HG03060 (cell line): ENCODE results near the gene SURF6.
"Not testable (repeated sequence)": the region's sequence is repeated elsewhere in the genome, so short reads cannot be mapped to it uniquely, and the experiment has no call there.

ENCODE experiments used
- ATAC-seq: cut with Tn5 transposase; IDR thresholded peaks from one replicate; pipeline ENCODE4 v1.9.1; 2021; ENCODE audit warnings: low read depth, moderate number of reproducible peaks; ENCODE audit not compliant: unreplicated experiment

The SURF6 gene

GRCh38 chr9:133301253-133302230 lies 34.4 kb downstream of the SURF6 start:
- ATAC-seq: no peak

GRCh38 chr9:133299996-133300395 lies 36.0 kb downstream of the SURF6 start:
- not testable (repeated sequence) for ATAC-seq

DNA sequence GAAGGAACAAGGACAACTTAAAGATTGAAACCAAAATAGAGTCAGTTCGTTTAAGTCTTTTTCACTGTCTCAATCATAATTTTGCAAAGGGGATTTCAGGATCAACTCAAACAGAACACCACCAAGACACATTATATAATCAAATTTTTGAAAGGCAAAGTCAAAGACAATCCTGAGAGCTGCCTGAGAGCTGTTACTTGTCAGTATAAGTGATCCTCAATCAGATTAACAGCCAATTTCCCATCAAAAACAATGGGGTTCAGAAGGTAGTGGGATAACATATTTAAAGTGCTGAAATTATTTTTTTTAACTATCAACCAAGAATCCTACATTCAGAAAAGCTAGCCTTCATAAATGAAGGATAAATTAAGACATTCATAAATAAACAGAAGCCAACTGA lies 41.7 kb downstream of the SURF6 start:
- ATAC-seq: no peak

GRCh38 chr9:133290751-133291302 lies 45.2 kb downstream of the SURF6 start:
- no peak for ATAC-seq

- no peak for ATAC-seq
These were observed 49.5 kb downstream of the SURF6 start for GRCh38 chr9:133286523-133286922.

GRCh38 chr9:133285252-133285775 lies 50.7 kb downstream of the SURF6 start:
- ATAC-seq: no peak

DNA sequence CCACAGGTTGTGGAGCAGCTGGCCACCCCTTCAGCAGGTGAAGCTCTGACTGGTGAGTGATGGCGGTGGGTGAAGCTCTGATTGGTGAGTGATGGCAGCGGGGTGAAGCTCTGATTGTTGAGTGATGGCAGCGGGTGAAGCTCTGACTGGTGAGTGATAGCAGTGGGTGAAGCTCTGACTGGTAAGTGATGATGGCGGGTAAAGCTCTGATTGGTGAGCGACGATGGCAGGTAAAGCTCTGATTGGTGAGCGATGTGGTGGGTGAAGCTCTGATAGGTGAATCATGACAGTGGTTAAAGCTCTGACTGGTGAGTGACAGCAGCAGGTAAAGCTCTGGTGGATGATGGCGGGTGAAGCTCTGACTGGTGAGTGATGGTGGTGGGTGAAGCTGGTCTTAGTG lies 51.6 kb downstream of the SURF6 start:
- ATAC-seq: no peak

DNA sequence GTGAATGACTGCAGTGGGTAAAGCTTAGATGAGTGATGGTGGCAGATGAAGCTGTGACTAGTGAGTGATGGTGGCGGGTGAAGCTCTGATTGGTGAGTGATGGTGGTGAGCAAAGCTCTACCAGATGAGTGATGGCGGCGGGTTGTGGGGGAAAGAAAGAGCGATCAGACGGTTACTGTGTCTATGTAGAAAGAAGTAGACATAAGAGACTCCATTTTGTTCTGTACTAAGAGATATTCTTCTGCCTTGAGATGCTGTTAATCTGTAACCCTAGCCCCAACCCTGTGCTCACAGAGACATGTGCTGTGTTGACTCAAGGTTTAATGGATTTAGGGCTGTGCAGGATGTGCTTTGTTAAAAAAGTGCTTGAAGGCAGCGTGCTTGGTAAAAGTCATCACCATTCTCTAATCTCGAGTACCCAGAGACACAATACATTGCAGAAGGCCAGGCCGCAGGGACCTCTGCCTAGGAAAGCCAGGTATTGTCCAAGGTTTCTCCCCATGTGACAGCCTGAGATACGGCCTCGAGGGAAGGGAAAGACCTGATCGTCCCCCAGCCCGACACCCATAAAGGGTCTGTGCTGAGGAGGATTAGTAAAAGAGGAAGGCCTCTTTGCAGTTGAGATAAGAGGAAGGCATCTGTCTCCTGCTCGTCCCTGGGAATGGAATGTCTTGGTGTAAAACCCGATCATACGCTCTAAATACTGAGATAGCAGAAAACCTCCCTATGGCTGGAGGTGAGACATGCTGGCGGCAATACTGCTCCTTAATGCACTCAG lies 52.5 kb downstream of the SURF6 start:
- ATAC-seq: not testable (repeated sequence)

- no peak for ATAC-seq
These were observed 53.3 kb downstream of the SURF6 start for GRCh38 chr9:133282464-133283238.

DNA sequence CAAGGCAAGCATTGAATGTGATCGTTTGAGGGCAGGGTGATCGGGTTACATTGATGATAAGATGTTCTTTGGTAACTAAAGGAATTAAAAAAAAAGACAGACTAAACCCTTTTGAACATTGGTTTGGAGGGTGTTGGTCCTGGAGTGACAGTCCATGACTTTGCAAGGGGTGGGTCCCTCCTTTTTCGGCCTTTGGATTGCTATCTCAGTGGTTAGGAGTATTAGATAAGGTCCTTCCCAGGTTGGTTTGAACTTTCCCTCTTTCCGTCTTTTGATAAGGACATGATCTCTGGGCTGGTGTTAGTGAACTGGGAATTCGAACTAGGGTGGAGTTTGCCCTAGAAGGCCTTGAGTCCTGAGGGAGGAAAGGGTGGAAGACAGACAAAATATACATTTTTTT lies 55.6 kb downstream of the SURF6 start:
- no peak for ATAC-seq
